Caki2 (cell line): ENCODE measurements around the gene PIWIL4. TPM values are rescaled to one million over a fixed set of nuclear protein-coding genes. Genes with fewer than 3 reads are reported as not detected.

Source experiments
- DNase-seq: peaks from one replicate; pipeline ENCODE4 v3.0.0-alpha.2; 2015; ENCODE audit warnings: low read depth
- in situ Hi-C: cut with HindIII; loops from 2 replicates; pipeline ENCODE4 v1.10.0; 2016; ENCODE audit warnings: low sequenced_read_pairs, low pct_unique_long_range_greater_than_20kb, mixed read lengths
- total RNA-seq: library from RNA; depleted of rRNA; stranded (reverse); fragments of >200 nt; shearing (Covaris generic); gene quantifications from 2 replicates; pipeline ENCODE4 v1.2.3, GENCODE V29; 2014; ENCODE audit warnings: low replicate concordance; rRNA removed

PIWIL4 gene
- total RNA-seq: 0.20 and 0.95 TPM in 2 replicates

DNA sequence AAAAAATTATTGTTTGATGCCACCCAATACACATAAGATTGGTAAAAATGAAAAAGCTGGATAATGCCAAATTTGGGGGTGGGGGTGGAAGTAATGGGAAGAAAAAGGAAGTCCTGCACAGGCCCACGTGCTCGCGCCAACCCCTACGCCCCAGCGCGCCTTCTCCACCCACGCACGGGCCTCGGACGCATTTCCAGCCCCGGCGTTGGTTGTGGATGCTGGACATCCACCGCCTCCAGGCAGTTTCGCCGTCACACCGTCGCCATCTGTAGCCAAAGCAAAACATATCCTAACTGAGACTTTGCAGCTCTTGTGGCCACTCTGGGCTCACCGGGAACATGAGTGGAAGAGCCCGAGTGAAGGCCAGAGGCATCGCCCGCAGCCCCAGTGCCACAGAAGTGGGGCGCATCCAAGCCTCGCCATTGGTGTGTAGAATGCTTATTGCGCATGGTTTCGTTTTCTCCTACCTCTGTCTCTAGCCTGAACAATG lies at the start of gene PIWIL4:
PIWIL4 (plus strand) TSS at position 188 of the 490 bp plus-strand sequence; CDS start at position 339, 151 bp downstream.
- no peak for DNase-seq
- in situ Hi-C loops: no loop called here

DNA sequence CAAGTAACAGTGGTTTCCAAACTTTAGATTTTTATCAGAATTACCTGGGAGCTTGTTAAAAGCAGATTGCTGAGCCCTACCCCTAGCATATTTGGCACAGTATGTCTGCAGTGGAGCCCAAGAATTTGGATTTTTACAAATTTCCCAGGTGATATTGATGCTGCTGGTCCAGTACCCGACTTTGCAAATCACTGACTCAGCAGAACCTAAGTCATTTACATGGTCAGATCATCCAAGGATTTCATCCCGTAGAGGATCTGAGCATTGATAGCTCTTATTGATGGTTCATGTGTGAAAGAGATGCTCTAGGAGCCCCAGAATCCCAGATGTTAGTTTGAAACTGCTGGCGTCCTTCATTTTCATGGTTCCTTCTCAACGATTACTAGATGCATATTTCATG lies 48.9 kb upstream of the PIWIL4 start:
- in situ Hi-C loops: no loop called here
- no peak for DNase-seq

DNA sequence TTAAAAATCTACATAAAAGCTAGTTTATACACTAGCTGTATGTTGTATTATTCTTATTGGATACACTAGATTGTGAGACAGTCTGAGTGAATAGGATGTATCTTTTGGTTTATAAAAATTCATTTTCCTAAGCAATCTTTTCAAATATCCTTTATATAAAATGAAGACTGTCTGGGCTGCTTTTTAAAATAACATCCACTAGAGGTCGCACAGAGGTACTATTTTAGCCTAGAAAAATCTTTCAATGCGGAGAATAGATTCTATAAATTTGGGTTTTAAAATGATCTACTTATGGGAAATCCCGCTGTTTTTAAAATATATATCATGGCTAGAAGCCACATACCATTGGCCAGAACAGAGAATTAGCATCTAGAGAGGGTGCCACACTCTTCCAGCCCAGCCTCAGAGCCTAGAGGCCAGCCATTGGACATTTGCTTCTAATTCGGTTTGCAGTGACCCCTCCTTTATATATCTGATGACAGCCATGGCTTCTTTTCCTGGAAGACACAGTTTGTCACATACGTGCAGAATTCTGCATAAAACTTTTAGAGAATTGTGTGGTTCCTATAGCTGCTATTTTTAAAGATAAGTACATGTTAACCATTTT lies 47.6 kb upstream of the PIWIL4 start:
- in situ Hi-C loops: no loop called here
- DNase-seq: no peak

DNA sequence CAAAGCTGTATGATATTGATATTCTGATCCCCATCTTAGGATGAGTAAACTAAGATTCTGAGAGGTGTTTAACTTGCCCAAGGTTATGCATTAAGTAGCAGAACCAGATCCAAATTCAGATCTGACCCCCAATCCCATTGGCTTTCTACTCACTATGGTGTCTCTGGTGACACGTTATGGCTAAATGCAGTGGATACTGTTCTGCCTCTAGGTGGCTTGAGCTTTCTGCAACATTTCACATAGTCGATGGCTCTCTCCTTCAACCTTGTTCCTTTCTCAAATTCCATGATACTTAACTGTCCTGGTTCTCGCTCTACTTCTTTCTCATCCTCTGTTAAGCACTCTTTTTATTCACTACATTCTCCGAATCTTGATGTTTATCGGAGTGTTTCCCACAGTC lies 45.5 kb upstream of the PIWIL4 start:
- no peak for DNase-seq
- in situ Hi-C loops: no loop called here

DNA sequence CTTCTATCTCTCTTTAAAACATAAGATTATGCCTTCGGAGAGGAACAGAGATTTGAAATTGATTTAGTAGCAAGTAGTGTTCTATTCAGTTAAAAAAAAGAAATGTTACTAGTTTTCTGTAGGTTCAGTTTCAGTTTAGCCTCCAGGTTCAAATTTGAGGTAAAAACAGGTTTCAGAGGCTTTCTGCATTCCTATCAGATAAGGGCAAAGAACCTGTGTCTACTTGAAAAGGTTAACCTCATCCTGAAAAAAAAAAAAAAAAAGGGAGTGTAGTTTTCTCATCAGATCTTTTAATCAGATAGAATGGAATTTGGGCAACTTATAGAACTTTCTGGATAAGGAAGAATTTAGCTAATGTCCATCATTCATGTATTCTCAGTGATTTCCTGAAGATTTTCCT lies 42.8 kb upstream of the PIWIL4 start:
- in situ Hi-C loops: no loop called here
- no peak for DNase-seq

DNA sequence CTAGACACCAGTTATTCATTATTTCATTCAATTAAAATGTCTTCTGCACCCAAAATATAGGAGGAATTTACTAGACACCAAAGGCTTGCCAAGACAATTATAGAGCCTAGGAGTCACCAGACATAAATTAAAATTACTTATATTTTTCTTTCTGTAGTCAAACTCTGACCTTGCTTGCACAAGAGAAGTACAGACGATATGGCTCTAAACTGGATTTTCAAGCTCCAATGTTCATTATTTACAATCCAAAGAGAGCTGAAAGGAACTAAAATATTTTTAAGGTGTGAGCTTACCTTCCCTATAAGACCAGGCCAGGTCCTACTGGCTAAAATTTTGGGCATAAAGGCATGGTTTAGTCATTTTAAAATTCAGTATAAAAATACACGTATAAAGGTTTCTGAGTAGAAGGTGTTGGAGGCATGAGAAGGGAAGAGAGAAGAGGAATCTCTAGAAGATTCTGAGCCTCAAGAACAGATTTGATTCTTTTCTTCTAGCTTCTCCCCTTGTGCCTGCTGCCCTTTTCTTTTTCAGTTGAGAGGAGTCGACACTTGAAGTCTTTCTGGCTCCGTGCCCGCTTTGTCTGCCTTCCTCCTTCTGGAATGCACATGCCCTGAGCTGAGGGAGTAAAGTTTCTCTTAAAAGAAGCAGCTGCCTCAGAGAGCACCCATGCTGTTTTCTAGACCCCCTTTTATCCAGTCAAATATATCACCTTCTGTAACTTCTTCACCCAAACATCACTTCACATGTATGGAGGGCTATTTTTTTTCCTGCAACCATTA lies 41.4 kb upstream of the PIWIL4 start:
- no peak for DNase-seq
- in situ Hi-C loops: no loop called here

DNA sequence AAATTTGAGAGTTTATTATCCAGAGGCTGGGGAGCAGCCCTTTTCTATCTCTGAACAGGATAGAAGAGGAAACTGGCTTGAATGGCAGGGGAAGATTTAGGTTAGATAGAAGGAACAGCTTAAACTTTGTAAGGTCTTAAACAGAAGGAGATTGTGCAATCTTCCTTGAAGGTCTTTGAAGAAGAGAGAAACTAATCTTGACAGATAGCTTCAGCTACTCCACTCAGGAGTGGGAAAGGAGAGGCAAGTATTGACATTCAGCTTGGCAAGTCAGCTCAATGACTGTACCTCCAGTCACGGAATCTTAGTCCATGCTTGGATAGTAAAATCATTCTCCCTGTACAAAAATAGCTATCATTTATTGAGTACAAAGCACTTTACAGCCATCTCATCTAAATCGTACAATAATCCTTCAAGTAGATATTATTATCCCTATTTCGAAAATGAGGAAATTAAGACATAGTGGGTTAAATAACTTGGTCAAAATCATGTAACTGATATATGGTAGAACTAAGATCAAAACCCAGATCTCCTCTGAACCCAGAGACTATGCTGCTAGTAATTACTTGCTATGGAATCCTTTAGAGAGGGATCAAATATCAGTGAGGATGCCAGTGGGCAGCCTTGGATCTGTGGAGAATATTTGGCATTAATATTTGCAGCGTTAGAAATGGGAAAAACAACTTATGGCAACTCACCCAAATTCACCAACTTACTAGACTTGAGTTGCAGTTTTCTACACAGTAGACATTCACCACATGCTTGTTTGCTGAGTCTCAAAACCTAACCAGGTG lies 40.3 kb upstream of the PIWIL4 start:
- DNase-seq: no peak
- in situ Hi-C loops: no loop called here

DNA sequence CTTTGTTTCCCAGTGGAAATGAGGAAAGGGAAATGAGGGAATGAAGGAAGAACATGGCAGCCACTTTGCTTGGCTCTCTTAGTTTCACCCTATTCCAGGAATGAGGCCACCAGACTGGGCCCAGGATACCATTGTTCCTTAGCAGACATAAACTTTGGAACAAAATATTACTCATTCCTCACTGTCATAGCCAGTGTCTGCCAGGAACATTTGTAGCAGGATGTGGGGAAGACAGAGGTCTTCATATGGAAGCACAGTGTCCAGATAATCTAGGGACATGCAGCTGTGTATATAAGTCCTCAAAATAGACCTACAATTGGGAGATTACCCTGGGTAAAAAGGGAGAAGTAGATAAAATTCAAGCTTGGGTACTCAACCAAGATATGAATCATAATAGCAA lies 38.6 kb upstream of the PIWIL4 start:
- in situ Hi-C loops: no loop called here
- DNase-seq: no peak

DNA sequence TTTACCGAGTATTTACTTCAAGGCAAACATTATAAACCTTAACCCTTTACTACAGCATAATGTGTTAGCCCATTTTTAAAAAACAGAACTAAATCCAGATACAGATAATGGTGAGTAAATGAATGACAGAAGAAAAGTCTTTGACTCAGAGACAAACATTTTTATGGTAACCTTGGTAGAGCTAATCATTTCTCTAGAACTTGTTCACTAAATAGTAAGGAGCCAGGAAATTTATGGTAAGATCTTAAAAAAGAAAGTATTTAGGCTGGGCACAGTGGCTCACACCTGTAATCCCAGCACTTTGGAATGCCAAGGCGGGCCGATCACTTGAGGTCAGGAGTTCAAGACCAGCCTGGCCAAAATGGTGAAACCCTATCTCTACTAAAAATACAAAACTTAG lies 35.0 kb upstream of the PIWIL4 start:
- in situ Hi-C loops: no loop called here
- DNase-seq: no peak

DNA sequence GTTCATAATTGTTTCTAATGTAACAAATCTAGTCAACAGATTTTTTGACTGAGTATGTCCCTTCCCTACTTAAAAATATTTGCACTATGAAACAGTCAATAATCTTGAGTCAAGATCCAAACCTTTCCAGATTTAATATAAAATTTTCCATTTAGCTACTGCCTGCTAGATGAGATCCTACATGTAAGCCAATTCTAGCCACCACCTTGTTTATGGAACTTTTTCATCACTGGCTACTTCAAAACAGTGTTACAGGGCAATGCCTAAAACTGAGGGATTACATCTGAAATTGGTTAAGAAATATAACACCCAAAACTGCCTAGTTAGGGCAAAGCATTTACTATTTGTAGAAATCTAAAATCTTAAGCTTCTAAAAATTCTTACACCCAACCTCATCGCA lies 34.0 kb upstream of the PIWIL4 start:
- in situ Hi-C loops: no loop called here

DNA sequence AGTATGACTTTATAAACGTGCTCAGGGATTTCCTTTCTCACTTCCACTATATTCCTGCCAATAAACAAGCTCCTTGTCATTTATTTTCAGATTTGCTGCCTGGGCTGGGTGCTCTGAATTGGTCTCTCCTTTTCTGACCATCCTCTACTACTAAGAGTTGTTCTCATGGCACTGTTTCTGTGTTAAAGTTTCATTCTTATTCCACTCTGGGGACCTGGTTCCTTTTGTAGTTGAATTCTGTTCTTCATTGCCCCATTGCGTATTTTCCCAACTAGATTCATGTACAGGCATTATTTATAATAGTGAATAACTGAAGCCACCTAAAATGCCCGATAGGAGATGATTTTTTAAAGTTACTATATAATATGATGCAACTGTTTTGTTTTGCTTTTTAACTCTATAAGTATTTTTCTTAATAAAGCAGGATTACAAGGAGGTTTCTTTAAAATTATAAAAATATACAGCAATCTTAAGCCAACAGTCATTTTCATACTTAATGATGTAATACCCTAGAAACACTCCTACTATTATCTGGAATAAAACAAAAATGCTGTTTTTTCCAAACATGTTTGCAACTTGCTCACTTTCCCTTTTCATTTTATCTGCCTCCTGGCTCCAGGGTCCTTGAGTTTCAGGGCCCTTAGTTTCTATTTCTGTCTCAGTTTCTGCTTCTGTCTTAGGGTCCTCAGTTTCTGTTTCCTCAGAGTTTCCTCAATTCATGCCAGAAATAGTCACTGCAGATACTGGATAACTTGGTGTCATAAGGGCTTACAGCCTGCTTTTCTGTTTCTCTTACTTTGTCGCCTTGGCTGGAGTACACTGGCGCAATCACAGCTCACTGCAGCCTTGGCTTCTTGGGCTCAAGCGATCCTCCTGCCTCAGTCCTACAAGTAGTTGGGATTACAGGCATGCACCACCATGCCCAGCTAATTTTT lies 33.2 kb upstream of the PIWIL4 start:
- DNase-seq: no peak
- in situ Hi-C loops: no loop called here

More for the DNA sequence above, 34.0 kb upstream of the PIWIL4 start:
- no peak for DNase-seq

DNA sequence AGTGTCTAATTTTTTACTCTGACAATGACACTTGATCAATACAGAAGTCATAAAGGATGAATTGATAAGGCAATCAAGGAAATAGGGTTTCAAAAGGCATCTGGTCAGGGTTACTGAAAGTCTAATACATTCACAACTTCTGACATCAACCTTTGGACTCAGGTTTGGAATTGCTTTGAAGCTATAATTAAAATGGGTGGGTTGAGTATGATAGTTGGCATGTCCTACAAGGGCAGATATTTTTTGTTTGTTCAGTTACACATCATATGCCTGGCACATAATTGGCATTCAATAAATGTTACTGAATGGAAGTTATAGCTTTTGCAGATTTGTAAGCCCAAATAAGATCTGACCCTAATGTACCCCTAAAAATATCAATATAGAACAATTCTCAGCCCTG lies 30.8 kb upstream of the PIWIL4 start:
- DNase-seq: no peak
- in situ Hi-C loops: no loop called here

DNA sequence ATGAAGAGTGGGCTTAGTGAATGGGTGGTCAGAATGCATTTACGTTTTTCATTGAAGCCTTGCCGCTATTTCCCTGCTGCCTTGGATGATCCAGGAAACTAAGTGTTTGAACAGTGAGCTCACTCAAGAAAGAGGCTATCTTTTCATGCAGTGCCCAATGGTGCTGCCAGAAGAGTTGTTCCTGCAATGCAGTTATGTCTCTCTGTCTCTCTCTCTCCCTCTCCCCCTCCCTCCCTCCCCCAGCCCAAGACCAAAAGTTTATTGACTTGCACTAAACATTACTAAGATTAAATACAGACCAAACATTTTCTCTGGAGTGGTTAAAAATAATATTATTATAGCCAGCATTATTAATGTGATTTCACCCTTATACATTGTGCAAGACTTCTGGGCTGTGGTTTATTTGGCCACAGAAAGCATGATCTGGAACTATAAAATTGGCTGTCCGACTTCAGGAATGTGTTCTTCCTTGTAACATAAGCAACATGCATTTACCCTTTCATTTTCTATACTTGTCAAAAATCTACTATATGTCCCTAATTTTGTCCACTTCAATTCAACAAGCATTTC lies 30.1 kb upstream of the PIWIL4 start:
- in situ Hi-C loops: no loop called here
- DNase-seq: no peak

DNA sequence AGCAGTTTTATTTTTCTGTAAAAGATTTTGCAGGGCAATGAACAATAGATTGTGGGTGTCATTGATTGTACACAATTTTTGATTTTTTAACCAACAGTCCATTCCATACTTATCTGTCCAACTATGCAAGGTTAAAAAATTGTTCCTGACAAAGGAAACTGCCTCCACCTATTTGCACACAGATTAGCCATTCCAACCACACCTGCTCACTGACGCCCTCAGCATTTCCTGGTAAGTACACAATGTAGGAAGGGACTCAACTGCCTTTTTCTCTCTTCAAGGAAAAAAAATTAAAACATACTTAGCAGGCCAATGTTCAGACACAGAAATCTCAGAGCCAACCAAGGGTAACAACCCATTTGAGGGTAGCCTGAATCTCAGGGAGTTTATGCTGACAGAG lies 27.7 kb upstream of the PIWIL4 start:
- DNase-seq: no peak
- in situ Hi-C loops: no loop called here

DNA sequence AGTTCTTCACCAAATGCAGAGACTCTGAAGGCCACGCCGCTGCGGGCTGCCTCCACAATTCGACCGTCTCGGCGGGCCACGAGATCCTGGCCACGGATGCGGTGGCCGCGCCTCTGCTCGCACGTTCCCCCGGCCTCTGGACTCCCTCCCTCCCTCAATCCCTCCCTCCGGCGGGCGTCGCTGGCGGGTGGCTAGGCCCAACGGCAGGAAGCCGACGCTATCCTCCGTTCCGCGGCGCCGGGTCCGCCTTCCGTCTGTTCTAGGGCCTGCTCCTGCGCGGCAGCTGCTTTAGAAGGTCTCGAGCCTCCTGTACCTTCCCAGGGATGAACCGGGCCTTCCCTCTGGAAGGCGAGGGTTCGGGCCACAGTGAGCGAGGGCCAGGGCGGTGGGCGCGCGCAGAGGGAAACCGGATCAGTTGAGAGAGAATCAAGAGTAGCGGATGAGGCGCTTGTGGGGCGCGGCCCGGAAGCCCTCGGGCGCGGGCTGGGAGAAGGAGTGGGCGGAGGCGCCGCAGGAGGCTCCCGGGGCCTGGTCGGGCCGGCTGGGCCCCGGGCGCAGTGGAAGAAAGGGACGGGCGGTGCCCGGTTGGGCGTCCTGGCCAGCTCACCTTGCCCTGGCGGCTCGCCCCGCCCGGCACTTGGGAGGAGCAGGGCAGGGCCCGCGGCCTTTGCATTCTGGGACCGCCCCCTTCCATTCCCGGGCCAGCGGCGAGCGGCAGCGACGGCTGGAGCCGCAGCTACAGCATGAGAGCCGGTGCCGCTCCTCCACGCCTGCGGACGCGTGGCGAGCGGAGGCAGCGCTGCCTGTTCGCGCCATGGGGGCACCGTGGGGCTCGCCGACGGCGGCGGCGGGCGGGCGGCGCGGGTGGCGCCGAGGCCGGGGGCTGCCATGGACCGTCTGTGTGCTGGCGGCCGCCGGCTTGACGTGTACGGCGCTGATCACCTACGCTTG lies 23.2 kb upstream of the PIWIL4 start, which contains the start of gene FUT4:
FUT4 (plus strand) TSS at position 227 of the 951 bp plus-strand sequence; CDS start at position 440, 213 bp downstream.
- DNase-seq: peak; percentile 89
- in situ Hi-C loops: no loop called here

DNA sequence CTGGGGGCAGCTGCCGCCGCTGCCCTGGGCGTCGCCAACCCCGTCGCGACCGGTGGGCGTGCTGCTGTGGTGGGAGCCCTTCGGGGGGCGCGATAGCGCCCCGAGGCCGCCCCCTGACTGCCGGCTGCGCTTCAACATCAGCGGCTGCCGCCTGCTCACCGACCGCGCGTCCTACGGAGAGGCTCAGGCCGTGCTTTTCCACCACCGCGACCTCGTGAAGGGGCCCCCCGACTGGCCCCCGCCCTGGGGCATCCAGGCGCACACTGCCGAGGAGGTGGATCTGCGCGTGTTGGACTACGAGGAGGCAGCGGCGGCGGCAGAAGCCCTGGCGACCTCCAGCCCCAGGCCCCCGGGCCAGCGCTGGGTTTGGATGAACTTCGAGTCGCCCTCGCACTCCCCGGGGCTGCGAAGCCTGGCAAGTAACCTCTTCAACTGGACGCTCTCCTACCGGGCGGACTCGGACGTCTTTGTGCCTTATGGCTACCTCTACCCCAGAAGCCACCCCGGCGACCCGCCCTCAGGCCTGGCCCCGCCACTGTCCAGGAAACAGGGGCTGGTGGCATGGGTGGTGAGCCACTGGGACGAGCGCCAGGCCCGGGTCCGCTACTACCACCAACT lies 22.4 kb upstream of the PIWIL4 start:
- in situ Hi-C loops: no loop called here
- no peak for DNase-seq
